RWPE1 (cell line): Measurements from ENCODE around the gene STAMBPL1.

Source experiments
- CTCF ChIA-PET: fragments of 350-600 bp; sonication (Branson Sonifier 250); formaldehyde crosslinking; extraction: SDS; loops from one replicate; lab custom pipeline; 2021; lab: Yijun Ruan, JAX
- POLR2A ChIA-PET: fragments of 400-600 bp; formaldehyde crosslinking; extraction: SDS; loops from one replicate; lab custom pipeline; 2020; ENCODE audit warnings: antibody characterized with exemption; ENCODE audit not compliant: low non-redundant PET; lab: Yijun Ruan, JAX
- DNase-seq: peaks from one replicate; pipeline ENCODE4 v3.0.0; 2012; ENCODE audit warnings: low spot score
- H3K27ac ChIP-seq: fragments of 450-650 bp; 2 replicates; pipeline ENCODE4 v1.5.1; 2017
- TF ChIP-seq, protein P1 (sequence below): fragments of 450-650 bp; conservative IDR thresholded peaks from 2 replicates; pipeline ENCODE4 v1.5.1; 2017; ENCODE audit warnings: low read depth, mild to moderate bottlenecking

Gene STAMBPL1

GRCh38 chr10:88971221-88972061, 91.4 kb downstream of the STAMBPL1 start:
- CTCF ChIA-PET: interaction anchor here (0.9 kb wide), 1 partner anchor 26 kb away, joined by 3 read pairs; no protein-coding TSS in a partner anchor
- no peak overlapping the region for H3K27ac ChIP-seq
- TF ChIP-seq, protein P1, sequence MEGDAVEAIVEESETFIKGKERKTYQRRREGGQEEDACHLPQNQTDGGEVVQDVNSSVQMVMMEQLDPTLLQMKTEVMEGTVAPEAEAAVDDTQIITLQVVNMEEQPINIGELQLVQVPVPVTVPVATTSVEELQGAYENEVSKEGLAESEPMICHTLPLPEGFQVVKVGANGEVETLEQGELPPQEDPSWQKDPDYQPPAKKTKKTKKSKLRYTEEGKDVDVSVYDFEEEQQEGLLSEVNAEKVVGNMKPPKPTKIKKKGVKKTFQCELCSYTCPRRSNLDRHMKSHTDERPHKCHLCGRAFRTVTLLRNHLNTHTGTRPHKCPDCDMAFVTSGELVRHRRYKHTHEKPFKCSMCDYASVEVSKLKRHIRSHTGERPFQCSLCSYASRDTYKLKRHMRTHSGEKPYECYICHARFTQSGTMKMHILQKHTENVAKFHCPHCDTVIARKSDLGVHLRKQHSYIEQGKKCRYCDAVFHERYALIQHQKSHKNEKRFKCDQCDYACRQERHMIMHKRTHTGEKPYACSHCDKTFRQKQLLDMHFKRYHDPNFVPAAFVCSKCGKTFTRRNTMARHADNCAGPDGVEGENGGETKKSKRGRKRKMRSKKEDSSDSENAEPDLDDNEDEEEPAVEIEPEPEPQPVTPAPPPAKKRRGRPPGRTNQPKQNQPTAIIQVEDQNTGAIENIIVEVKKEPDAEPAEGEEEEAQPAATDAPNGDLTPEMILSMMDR: no peak
- no peak for DNase-seq
- POLR2A ChIA-PET: no interaction called here
